HepG2 (cell line): ENCODE measurements around the gene DNAJC1. TPM values are rescaled to one million over a fixed set of nuclear protein-coding genes. Genes with fewer than 3 reads are reported as not detected.

Experiments
- ATAC-seq: fragments of 200-7000 bp; cut with Tn5 transposase; 3 replicates; pipeline ENCODE4 v1.9.1; 2020; ENCODE audit warnings: mild to moderate bottlenecking, moderate library complexity
- BruUV-seq: library from RNA; stranded (reverse); fragments of 400-500 nt; replicated peaks from 2 replicates; lab custom pipeline; 2021; lab: Mats Ljungman, UMichigan
- CTCF ChIA-PET: fragments of 300-600 bp; formaldehyde crosslinking; extraction: SDS; loops from one replicate; lab custom pipeline; 2021; ENCODE audit warnings: low total read pairs, inconsistent platforms, low intra/inter-chr PET ratio; lab: Yijun Ruan, JAX
- POLR2A ChIA-PET: fragments of 350-600 bp; sonication (Branson Sonifier 250); formaldehyde crosslinking; loops from one replicate; lab custom pipeline; 2020; ENCODE audit warnings: antibody characterized with exemption, inconsistent platforms; lab: Yijun Ruan, JAX
- DNase-seq: peaks from one replicate; pipeline ENCODE4 v3.0.0-alpha.2; 2015; ENCODE audit warnings: low spot score
- FAIRE-seq: peaks from 3 replicates; lab custom pipeline; 2011; peaks lifted over from hg19 to GRCh38; lab: Jason Lieb, UNC
- H2AFZ ChIP-seq: one replicate; pipeline ENCODE4 v1.6.1; 2011; ENCODE audit warnings: low read length, inconsistent platforms
- H3K27ac ChIP-seq: fragments of 300-600 bp; 3 replicates; pipeline ENCODE4 v1.8.0; 2011; ENCODE audit warnings: mixed run types, mild to moderate bottlenecking, mixed read lengths, low read length, inconsistent platforms; ENCODE audit not compliant: insufficient read depth; ENCODE audit errors: extremely low read length
- H3K27me3 ChIP-seq, 2 experiments: fragments of 200-600 bp in 1 of 2; 2 replicates in 1 of 2; 3 replicates in 1 of 2; pipeline versions ENCODE4 v1.6.0 to v1.8.0; 2011; ENCODE audit warnings: low read length in 2 of 2, mild to moderate bottlenecking in 2 of 2, moderate library complexity in 2 of 2, inconsistent platforms in 1 of 2; ENCODE audit not compliant: insufficient read depth in 2 of 2, control insufficient read depth in 1 of 2
- H3K36me3 ChIP-seq, 2 experiments: fragments of 200-600 bp in 1 of 2; replicated peaks in 1 of 2; 2 replicates in 1 of 2; 3 replicates in 1 of 2; pipeline versions ENCODE4 v1.5.1 to v1.8.0; 2011; ENCODE audit warnings: low read length in 2 of 2, inconsistent platforms in 1 of 2; ENCODE audit not compliant: insufficient read depth in 2 of 2, control insufficient read depth in 1 of 2
- H3K4me1 ChIP-seq: 2 replicates; pipeline ENCODE4 v1.5.1; 2012; ENCODE audit warnings: low read length, inconsistent platforms; ENCODE audit not compliant: insufficient read depth
- H3K4me2 ChIP-seq: 2 replicates; pipeline ENCODE4 v1.6.0; 2011; ENCODE audit warnings: low read depth, low read length, inconsistent platforms
- H3K4me3 ChIP-seq, 3 experiments: fragments of 200-600 bp in 1 of 3; sonication (generic), shearing (Covaris generic) in 1 of 3; replicated peaks in 1 of 3; 2 replicates each; pipeline ENCODE4 v1.5.1; 2011 to 2016; ENCODE audit warnings: low read length in 3 of 3, inconsistent platforms in 2 of 3, low read depth in 2 of 3, mild to moderate bottlenecking in 2 of 3, control low read depth in 1 of 3, mixed read lengths in 1 of 3; ENCODE audit not compliant: insufficient read depth in 1 of 3
- H3K79me2 ChIP-seq: one replicate; pipeline ENCODE4 v1.6.1; 2011; ENCODE audit warnings: low read length, inconsistent platforms; ENCODE audit not compliant: insufficient read depth
- H3K9ac ChIP-seq: 2 replicates; pipeline ENCODE4 v1.6.0; 2011; ENCODE audit warnings: mild to moderate bottlenecking, low read depth, low read length, inconsistent platforms; ENCODE audit not compliant: insufficient read depth
- H3K9me3 ChIP-seq: 2 replicates; pipeline ENCODE4 v1.5.1; 2012; ENCODE audit warnings: mild to moderate bottlenecking, low read length
- H4K20me1 ChIP-seq: 2 replicates; pipeline ENCODE4 v1.6.0; 2011; ENCODE audit warnings: inconsistent platforms, mild to moderate bottlenecking, low read length, moderate library complexity; ENCODE audit not compliant: insufficient read depth
- ARID3A ChIP-seq: IDR thresholded peaks from 2 replicates; pipeline ENCODE4 v1.6.1; 2012; ENCODE audit warnings: low read depth, low read length, improper control_type of control experiment
- HDAC6 ChIP-seq: fragments of 200-600 bp; sonication (generic); IDR thresholded peaks from 2 replicates; pipeline ENCODE4 v1.7.0; 2017; ENCODE audit warnings: mild to moderate bottlenecking, antibody characterized with exemption, low read length, low read depth
- HIC2 ChIP-seq: sonication (generic); formaldehyde crosslinking; IDR thresholded peaks from 2 replicates; pipeline ENCODE4 v1.9.0; 2022; ENCODE audit warnings: low read depth, missing genetic modification reagents
- HOXA5 ChIP-seq: sonication (generic); formaldehyde crosslinking; IDR thresholded peaks from 2 replicates; pipeline ENCODE4 v1.4.0; 2020; ENCODE audit warnings: missing genetic modification reagents
- JARID2 ChIP-seq: sonication (generic); formaldehyde crosslinking; IDR thresholded peaks from 2 replicates; pipeline ENCODE4 v1.8.1; 2023; ENCODE audit warnings: missing genetic modification reagents, inconsistent platforms; ENCODE audit not compliant: insufficient replicate concordance
- ZEB1 ChIP-seq: IDR thresholded peaks from 2 replicates; pipeline ENCODE4 v1.6.1; 2012; ENCODE audit warnings: mild to moderate bottlenecking, low read depth, inconsistent platforms; ENCODE audit not compliant: insufficient replicate concordance
- ZFP41 ChIP-seq: sonication (generic); formaldehyde crosslinking; IDR thresholded peaks from 2 replicates; pipeline ENCODE4 v1.4.0; 2020; ENCODE audit warnings: mild to moderate bottlenecking, missing genetic modification reagents, borderline replicate concordance
- ZNF180 ChIP-seq: sonication (generic); formaldehyde crosslinking; IDR thresholded peaks from 2 replicates; pipeline ENCODE4 v1.4.0; 2020; ENCODE audit warnings: low read depth, missing genetic modification reagents, borderline replicate concordance
- ZNF274 ChIP-seq: sonication (generic); formaldehyde crosslinking; IDR thresholded peaks from 2 replicates; pipeline ENCODE4 v1.5.1; 2020; ENCODE audit warnings: mild to moderate bottlenecking, missing genetic modification reagents
- ZNF3 ChIP-seq: IDR thresholded peaks from 2 replicates; pipeline ENCODE4 v1.7.0; 2017; ENCODE audit warnings: inconsistent platforms
- ZNF839 ChIP-seq: sonication (generic); formaldehyde crosslinking; IDR thresholded peaks from 2 replicates; pipeline ENCODE4 v1.4.0; 2020; ENCODE audit warnings: missing genetic modification reagents, mild to moderate bottlenecking, borderline replicate concordance
- ZSCAN29 ChIP-seq: sonication (generic); formaldehyde crosslinking; conservative IDR thresholded peaks from 2 replicates; pipeline ENCODE4 v1.4.0; 2020; ENCODE audit warnings: mild to moderate bottlenecking, missing genetic modification reagents
- WGBS: methylation state at CpG from one replicate; pipeline ENCODE4 v1.1.6; 2017; ENCODE audit warnings: low lambda C conversion rate; 5-methylcytosine and 5-hydroxymethylcytosine counted together
- in situ Hi-C: cut with HindIII; loops from 2 replicates; pipeline ENCODE4 v1.10.0; 2017; ENCODE audit warnings: low pct_unique_long_range_greater_than_20kb; ENCODE audit not compliant: extremely low pct_ligation_motif_present
- intact Hi-C: fragments of 100-400 bp; cut with micrococcal nuclease; formaldehyde crosslinking; loops from one replicate; pipeline ENCODE4 v1.10.0; 2022; ENCODE audit not compliant: unreplicated experiment
- polyA plus RNA-seq, 8 experiments: library from polyadenylated mRNA; depleted of rRNA in 3 of 8; stranded (reverse) in 7 of 8; unstranded in 1 of 8; fragments of >200 nt; fragmentation: Illumina TruSeq in 4 of 8; extraction: Trizol in 4 of 8; gene quantifications; 2 replicates each; pipeline versions ENCODE4 v1.2.1 to v1.2.3, GENCODE V29; 2011 to 2016; ENCODE audit warnings: low read depth in 4 of 8, missing spikeins in 1 of 8, mixed read lengths in 1 of 8; ENCODE audit not compliant: insufficient read depth in 1 of 8
- total RNA-seq, 5 experiments: library from RNA; depleted of rRNA; stranded (reverse); fragments of >200 nt; fragmentation: Illumina TruSeq; extraction: Trizol; gene quantifications; 2 replicates each; pipeline ENCODE4 v1.2.3, GENCODE V29; 2016; ENCODE audit warnings: low read depth in 1 of 5
- TF ChIP-seq, protein P1 (sequence below): sonication (generic); formaldehyde crosslinking; IDR thresholded peaks from 2 replicates; pipeline ENCODE4 v1.5.1; 2020; ENCODE audit warnings: missing genetic modification reagents, mild to moderate bottlenecking, borderline replicate concordance
- TF ChIP-seq, protein P2 (sequence below): sonication (generic); formaldehyde crosslinking; IDR thresholded peaks from 2 replicates; pipeline ENCODE4 v1.5.0; 2020; ENCODE audit warnings: missing genetic modification reagents, mild to moderate bottlenecking, borderline replicate concordance
- TF ChIP-seq, protein P3 (sequence below): IDR thresholded peaks from 2 replicates; pipeline ENCODE4 v1.6.1; 2016; ENCODE audit warnings: mild to moderate bottlenecking, missing biosample characterization, missing genetic modification reagents

Gene DNAJC1
- total and polyA plus RNA-seq, 2 of the 13 experiments (the other 11 are each of a cell fraction or from before 2014, with no cell fraction given), result 9.9 to 16.6 TPM

- TF ChIP-seq, protein P1, sequence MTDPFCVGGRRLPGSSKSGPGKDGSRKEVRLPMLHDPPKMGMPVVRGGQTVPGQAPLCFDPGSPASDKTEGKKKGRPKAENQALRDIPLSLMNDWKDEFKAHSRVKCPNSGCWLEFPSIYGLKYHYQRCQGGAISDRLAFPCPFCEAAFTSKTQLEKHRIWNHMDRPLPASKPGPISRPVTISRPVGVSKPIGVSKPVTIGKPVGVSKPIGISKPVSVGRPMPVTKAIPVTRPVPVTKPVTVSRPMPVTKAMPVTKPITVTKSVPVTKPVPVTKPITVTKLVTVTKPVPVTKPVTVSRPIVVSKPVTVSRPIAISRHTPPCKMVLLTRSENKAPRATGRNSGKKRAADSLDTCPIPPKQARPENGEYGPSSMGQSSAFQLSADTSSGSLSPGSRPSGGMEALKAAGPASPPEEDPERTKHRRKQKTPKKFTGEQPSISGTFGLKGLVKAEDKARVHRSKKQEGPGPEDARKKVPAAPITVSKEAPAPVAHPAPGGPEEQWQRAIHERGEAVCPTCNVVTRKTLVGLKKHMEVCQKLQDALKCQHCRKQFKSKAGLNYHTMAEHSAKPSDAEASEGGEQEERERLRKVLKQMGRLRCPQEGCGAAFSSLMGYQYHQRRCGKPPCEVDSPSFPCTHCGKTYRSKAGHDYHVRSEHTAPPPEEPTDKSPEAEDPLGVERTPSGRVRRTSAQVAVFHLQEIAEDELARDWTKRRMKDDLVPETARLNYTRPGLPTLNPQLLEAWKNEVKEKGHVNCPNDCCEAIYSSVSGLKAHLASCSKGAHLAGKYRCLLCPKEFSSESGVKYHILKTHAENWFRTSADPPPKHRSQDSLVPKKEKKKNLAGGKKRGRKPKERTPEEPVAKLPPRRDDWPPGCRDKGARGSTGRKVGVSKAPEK (CRISPR knock-in tag), result no peak
- TF ChIP-seq, protein P2, sequence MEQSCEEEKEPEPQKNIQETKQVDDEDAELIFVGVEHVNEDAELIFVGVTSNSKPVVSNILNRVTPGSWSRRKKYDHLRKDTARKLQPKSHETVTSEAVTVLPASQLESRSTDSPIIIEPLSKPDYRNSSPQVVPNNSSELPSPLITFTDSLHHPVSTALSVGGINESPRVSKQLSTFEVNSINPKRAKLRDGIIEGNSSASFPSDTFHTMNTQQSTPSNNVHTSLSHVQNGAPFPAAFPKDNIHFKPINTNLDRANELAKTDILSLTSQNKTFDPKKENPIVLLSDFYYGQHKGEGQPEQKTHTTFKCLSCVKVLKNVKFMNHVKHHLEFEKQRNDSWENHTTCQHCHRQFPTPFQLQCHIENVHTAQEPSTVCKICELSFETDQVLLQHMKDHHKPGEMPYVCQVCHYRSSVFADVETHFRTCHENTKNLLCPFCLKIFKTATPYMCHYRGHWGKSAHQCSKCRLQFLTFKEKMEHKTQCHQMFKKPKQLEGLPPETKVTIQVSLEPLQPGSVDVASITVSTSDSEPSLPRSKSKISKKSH (CRISPR knock-in tag), result no peak
- TF ChIP-seq ZNF839 (CRISPR knock-in tag) (no peak), ZNF3 (CRISPR knock-in tag) (no peak), ZNF274 (no peak)
These were observed 253.7 kb downstream of the DNAJC1 start (continued) for GRCh38 chr10:21749788-21750187.

DNA sequence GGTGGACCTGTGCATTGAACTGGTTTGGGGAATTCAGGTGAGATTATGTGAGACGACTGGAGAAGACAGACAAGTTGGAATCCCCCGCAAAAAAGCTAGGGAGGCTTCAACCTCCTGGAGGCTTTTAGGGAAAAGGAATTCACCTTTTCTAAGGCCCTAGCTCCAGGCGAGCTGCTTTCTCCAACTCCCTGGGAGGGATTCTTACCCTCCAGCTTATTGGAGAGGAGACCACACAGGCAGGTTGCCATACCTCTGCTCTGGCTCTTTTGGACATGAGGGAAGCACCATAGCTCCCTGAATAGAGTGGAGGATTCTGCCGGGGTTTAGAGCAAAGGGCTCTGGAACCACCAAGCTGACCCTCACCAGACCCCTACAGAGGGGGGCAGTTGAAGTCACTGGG is 255.7 kb downstream of the DNAJC1 start:
- H3K4me1 ChIP-seq, result no peaks in the 10 kb centered on the region
- no peak overlapping the region for H2AFZ ChIP-seq
- H3K9ac ChIP-seq, result no peak overlapping the region
- 90% methylated on average over 4 of the region's 4 CpGs for WGBS
- H3K27ac ChIP-seq, result no peak overlapping the region
- no peak overlapping the region for H3K4me3 ChIP-seq
- H4K20me1 ChIP-seq, result no peaks in the 10 kb centered on the region
- BruUV-seq, result no TSS peak
- peak; percentile 26 for ATAC-seq
- in situ Hi-C loops, result loop anchor here (25.0 kb wide), 1 partner anchor 461 kb away; no protein-coding TSS in a partner anchor
- H3K36me3 ChIP-seq, result peaks cover 10 to 17% of the 10 kb centered on the region in 2 experiments
- intact Hi-C loops, result no loop called here
- DNase-seq, result no peak
- ChIA-PET CTCF (no interaction called here), POLR2A (no interaction called here)
- no peaks in the 10 kb centered on the region for H3K27me3 ChIP-seq
- no peaks in the 10 kb centered on the region for H3K9me3 ChIP-seq
- no peak for FAIRE-seq
- no peaks in the 10 kb centered on the region for H3K79me2 ChIP-seq
- no peak overlapping the region for H3K4me2 ChIP-seq
- TF ChIP-seq HOXA5, result no peak
- no peak for TF ChIP-seq ZNF180 (CRISPR knock-in tag)
- TF ChIP-seq HIC2, result no peak
- TF ChIP-seq JARID2 (CRISPR knock-in tag), result no peak
- TF ChIP-seq HDAC6, result no peak
- TF ChIP-seq ZFP41, result no peak
- no peak for TF ChIP-seq ARID3A
- TF ChIP-seq ZSCAN29 (CRISPR knock-in tag), result no peak
- no peak for TF ChIP-seq ZEB1
- TF ChIP-seq, protein P3, sequence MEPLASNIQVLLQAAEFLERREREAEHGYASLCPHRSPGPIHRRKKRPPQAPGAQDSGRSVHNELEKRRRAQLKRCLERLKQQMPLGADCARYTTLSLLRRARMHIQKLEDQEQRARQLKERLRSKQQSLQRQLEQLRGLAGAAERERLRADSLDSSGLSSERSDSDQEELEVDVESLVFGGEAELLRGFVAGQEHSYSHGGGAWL (CRISPR knock-in tag), result no peak
